GM12891 (cell line): Measurements from ENCODE around the gene RPL36A.

Experiments
- POLR2A ChIP-seq: IDR thresholded peaks from 2 replicates; pipeline ENCODE4 v1.6.1; 2011; ENCODE audit warnings: low read depth, low read length, control low read depth
- POLR2AphosphoS5 ChIP-seq: IDR thresholded peaks from 2 replicates; pipeline ENCODE4 v1.6.1; 2011; ENCODE audit warnings: low read depth, low read length, control low read depth

- TF ChIP-seq POLR2A (no peak), POLR2AphosphoS5 (no peak)
Measured at GRCh38 chrX:101357166-101357795, 33.5 kb upstream of the RPL36A start.
